ENCODE results near the gene FAM50B. TPM values are rescaled to one million over a fixed set of nuclear protein-coding genes. Genes with fewer than 3 reads are reported as not detected.

Gene FAM50B
- total and polyA plus RNA-seq, 10 of the 15 experiments (the other 5 are each of a cell fraction or from before 2014, with no cell fraction given), result 0.58 to 10.2 (median 5.9) TPM

- no peak overlapping the region for H3K4me3 ChIP-seq
- ChIA-PET POLR2A (no interaction called here), CTCF (no interaction called here), RAD21 (ENCODE audit: unreplicated experiment) (no interaction called here), SMC1A (ENCODE audit: uncharacterized antibody, unreplicated experiment) (no interaction called here)
- 60% methylated on average over 14 of the region's 14 CpGs for WGBS (ENCODE audit: insufficient coverage, insufficient replicate concordance, low lambda C conversion rate, missing lambda C conversion rate)
- H3K36me3 ChIP-seq (ENCODE audit: control insufficient read depth in 2 of 2, insufficient read depth in 2 of 2, low read length in 1 of 2), result no peaks in the 10 kb centered on the region
- intact Hi-C loops (cut with micrococcal nuclease; ENCODE audit: unreplicated experiment) (no loop called here), in situ Hi-C loops (cut with MboI) (no loop called here)
- no peaks in the 10 kb centered on the region for H4K20me1 ChIP-seq (ENCODE audit: control insufficient read depth, insufficient read depth)
- no peaks in the 10 kb centered on the region for H3K9me3 ChIP-seq (replicated peaks; ENCODE audit: control insufficient read depth, insufficient read depth, low read length)
- no peak overlapping the region for H3K9ac ChIP-seq (ENCODE audit: control insufficient read depth, insufficient read depth, low read length)
- DNase-seq (ENCODE audit: low read depth, low spot score) (no peak), ATAC-seq (no peak), FAIRE-seq (no peak)
- H3K27me3 ChIP-seq (replicated peaks in 1 of 2; ENCODE audit: control insufficient read depth in 2 of 2, insufficient read depth in 2 of 2, low read length in 1 of 2), result no peaks in the 10 kb centered on the region; a peak in 1 of 4 replicates
- no peak overlapping the region for H2AFZ ChIP-seq (ENCODE audit: control insufficient read depth, low read depth, low read length)
- no peak overlapping the region for H3K4me2 ChIP-seq (ENCODE audit: control insufficient read depth, insufficient read depth)
- no peaks in the 10 kb centered on the region for H3K4me1 ChIP-seq (ENCODE audit: control insufficient read depth, insufficient read depth, low read length)
- no peaks in the 10 kb centered on the region for H3K79me2 ChIP-seq (ENCODE audit: control insufficient read depth, insufficient read depth, low read length)
- no TSS peak for BruUV-seq (replicated peaks)
- TF ChIP-seq FOS (IDR thresholded peaks at IDR 0.05; ENCODE audit: borderline replicate concordance, extremely low read depth, insufficient read length), result no peak
- no peak for TF ChIP-seq E2F8 (IDR thresholded peaks at IDR 0.05; ENCODE audit: low read depth, partially characterized antibody)
- TF ChIP-seq KAT2A (conservative IDR thresholded peaks at IDR 0.05; ENCODE audit: control insufficient read depth, low read depth, low read length), result no peak
- no peak for TF ChIP-seq SP1 (IDR thresholded peaks at IDR 0.05; ENCODE audit: low read depth, low read length)
- TF ChIP-seq WRNIP1 (IDR thresholded peaks at IDR 0.05; ENCODE audit: borderline replicate concordance, low read depth, low read length), result no peak
- TF ChIP-seq USF2 (IDR thresholded peaks at IDR 0.05; ENCODE audit: borderline replicate concordance, low read depth, low read length), result no peak
- no peak for TF ChIP-seq ZNF687 (IDR thresholded peaks at IDR 0.05)
- no peak overlapping the region for H3K27ac ChIP-seq (ENCODE audit: control insufficient read depth, insufficient read depth)
These were observed 8.6 kb downstream of the FAM50B start for GRCh38 chr6:3857468-3858456.

Measured in GM12878 (cell line).